HepG2 (cell line): Measurements from ENCODE around the gene NOP56.

Source experiments
- BRCA1 ChIP-seq: sonication (generic); formaldehyde crosslinking; IDR thresholded peaks from 2 replicates; pipeline ENCODE4 v1.4.0; 2020; ENCODE audit warnings: missing genetic modification reagents
- CTCF ChIP-seq: sonication (generic); formaldehyde crosslinking; IDR thresholded peaks from 2 replicates; pipeline ENCODE4 v1.5.0; 2020; ENCODE audit warnings: mild to moderate bottlenecking, missing genetic modification reagents, moderate library complexity
- DNMT1 ChIP-seq: sonication (generic); formaldehyde crosslinking; IDR thresholded peaks from 2 replicates; pipeline ENCODE4 v1.5.1; 2020; ENCODE audit warnings: mild to moderate bottlenecking, missing genetic modification reagents
- FOXA3 ChIP-seq: IDR thresholded peaks from 2 replicates; pipeline ENCODE4 v1.6.1; 2016; ENCODE audit warnings: missing genetic modification reagents, missing compliant biosample characterization
- GABPA ChIP-seq, 2 experiments: IDR thresholded peaks; 2 replicates each; pipeline ENCODE4 v1.6.1; 2011 to 2016; ENCODE audit warnings: low read depth in 2 of 2, low read length in 1 of 2, missing biosample characterization in 1 of 2, missing genetic modification characterization in 1 of 2
- HNRNPL ChIP-seq: fragments of 200-400 bp; formaldehyde crosslinking; IDR thresholded peaks from 2 replicates; pipeline ENCODE4 v1.6.1; 2017; ENCODE audit warnings: mild to moderate bottlenecking, low read depth, low read length
- NFE2L2 ChIP-seq: fragments of 150-350 bp; IDR thresholded peaks from 2 replicates; pipeline ENCODE4 v1.6.1; 2014; ENCODE audit warnings: low read length
- POLR2AphosphoS5 ChIP-seq: IDR thresholded peaks from 2 replicates; pipeline ENCODE4 v1.6.1; 2012; ENCODE audit warnings: low read depth, low read length
- RAD21 ChIP-seq: fragments of 450-650 bp; formaldehyde crosslinking; IDR thresholded peaks from 2 replicates; pipeline ENCODE4 v1.5.0; 2020; ENCODE audit warnings: mild to moderate bottlenecking
- SNRNP70 ChIP-seq: fragments of 200-400 bp; formaldehyde crosslinking; IDR thresholded peaks from 2 replicates; pipeline ENCODE4 v1.6.1; 2017; ENCODE audit warnings: mild to moderate bottlenecking, low read depth, low read length, moderate library complexity
- ZMYM3 ChIP-seq: sonication (generic); formaldehyde crosslinking; IDR thresholded peaks from 2 replicates; pipeline ENCODE4 v1.5.1; 2020; ENCODE audit warnings: mild to moderate bottlenecking, missing genetic modification reagents
- ZNF251 ChIP-seq: sonication (generic); formaldehyde crosslinking; IDR thresholded peaks from 2 replicates; pipeline ENCODE4 v1.9.0; 2021; ENCODE audit warnings: mild to moderate bottlenecking, missing genetic modification reagents
- ZNF317 ChIP-seq: sonication (generic); formaldehyde crosslinking; IDR thresholded peaks from 2 replicates; pipeline ENCODE4 v1.5.0; 2020; ENCODE audit warnings: mild to moderate bottlenecking, missing genetic modification reagents
- ZZZ3 ChIP-seq: sonication (generic); formaldehyde crosslinking; IDR thresholded peaks from 2 replicates; pipeline ENCODE4 v1.4.0; 2020; ENCODE audit warnings: missing genetic modification reagents, mild to moderate bottlenecking, borderline replicate concordance

- TF ChIP-seq BRCA1 (CRISPR knock-in tag) (no peak), ZNF251 (CRISPR knock-in tag) (no peak), FOXA3 (CRISPR knock-in tag) (no peak), ZMYM3 (CRISPR knock-in tag) (no peak), SNRNP70 (no peak), NFE2L2 (no peak), CTCF (no peak), RAD21 (CRISPR knock-in tag) (no peak), DNMT1 (CRISPR knock-in tag) (no peak), HNRNPL (peak; percentile 42; the same call in 1 of the 2 replicates), POLR2AphosphoS5 (no peak; the same call in none of the 2 replicates), ZNF317 (CRISPR knock-in tag) (no peak), GABPA (IDR thresholded peaks at IDR 0.05; ENCODE audit: low read depth, low read length) (no peak), GABPA (CRISPR knock-in tag; IDR thresholded peaks at IDR 0.05; ENCODE audit: low read depth) (no peak), ZZZ3 (no peak)
Observed at GRCh38 chr20:2655331-2656116, 3.1 kb downstream of the NOP56 start.
